ENCODE data around the gene KCNG1.

The KCNG1 gene

GRCh38 chr20:50995506-50995905 lies 27.4 kb downstream of the KCNG1 start:
- POLR2A ChIA-PET = interaction anchor here (0.7 kb wide), 2 partner anchors 70 to 201 kb away, joined by 4 to 9 read pairs; no protein-coding TSS in a partner anchor
- Histone ChIP-seq H3K36me3 (ENCODE audit: control insufficient read depth in 2 of 2, insufficient read depth in 1 of 2, low read length in 2 of 2) (no peaks in the 10 kb centered on the region), H3K4me3 (ENCODE audit: low read depth, low read length) (no peak overlapping the region), H3K9me3 (ENCODE audit: control insufficient read depth, insufficient read depth, low read depth, low read length) (no peaks in the 10 kb centered on the region), H3K27ac (ENCODE audit: extremely low read depth, low read depth, low read length) (no peak overlapping the region), H3K4me1 (ENCODE audit: control insufficient read depth, insufficient read depth, low read length) (no peaks in the 10 kb centered on the region)
- CTCF ChIA-PET = interaction anchor here (0.7 to 3.0 kb wide), 6 partner anchors 7 to 727 kb away, joined by 3 to 18 read pairs (median 6); no protein-coding TSS in a partner anchor
- TF ChIP-seq ZNF423 (tag by site-specific recombination; IDR thresholded peaks at IDR 0.05) = no peak
- no peak for TF ChIP-seq ZNF792 (tag by site-specific recombination; IDR thresholded peaks at IDR 0.05)
- TF ChIP-seq ZBTB17 (tag by site-specific recombination; IDR thresholded peaks at IDR 0.05) = no peak
- no peak for TF ChIP-seq ZNF76 (tag by site-specific recombination; IDR thresholded peaks at IDR 0.05; ENCODE audit: borderline replicate concordance, low read depth)
- no peak for TF ChIP-seq YY1 (tag by site-specific recombination; IDR thresholded peaks at IDR 0.05)
- TF ChIP-seq ZNF157 (tag by site-specific recombination; IDR thresholded peaks at IDR 0.05) = no peak
- no peak for TF ChIP-seq ZBTB21 (tag by site-specific recombination; IDR thresholded peaks at IDR 0.05)
- TF ChIP-seq ZNF600 (tag by site-specific recombination; IDR thresholded peaks at IDR 0.05) = no peak
- TF ChIP-seq ZNF558 (tag by site-specific recombination; IDR thresholded peaks at IDR 0.05) = no peak
- TF ChIP-seq ZNF202 (tag by site-specific recombination; IDR thresholded peaks at IDR 0.05; ENCODE audit: borderline replicate concordance) = no peak
- TF ChIP-seq ZNF184 (tag by site-specific recombination; IDR thresholded peaks at IDR 0.05) = no peak
- no peak for TF ChIP-seq ZSCAN18 (tag by site-specific recombination; IDR thresholded peaks at IDR 0.05)
- TF ChIP-seq ZNF23 (tag by site-specific recombination; IDR thresholded peaks at IDR 0.05; ENCODE audit: borderline replicate concordance) = no peak

- Histone ChIP-seq H3K27ac (ENCODE audit: extremely low read depth, low read depth, low read length) (no peak overlapping the region), H3K4me3 (ENCODE audit: low read depth, low read length) (no peak overlapping the region), H3K9me3 (ENCODE audit: control insufficient read depth, insufficient read depth, low read depth, low read length) (no peaks in the 10 kb centered on the region), H3K4me1 (ENCODE audit: control insufficient read depth, insufficient read depth, low read length) (no peaks in the 10 kb centered on the region), H3K36me3 (ENCODE audit: control insufficient read depth in 2 of 2, insufficient read depth in 1 of 2, low read length in 2 of 2) (no peaks in the 10 kb centered on the region)
- TF ChIP-seq ZNF26 (tag by site-specific recombination; IDR thresholded peaks at IDR 0.05) = no peak
- no peak for TF ChIP-seq ZBTB8A (tag by site-specific recombination; IDR thresholded peaks at IDR 0.05)
- no peak for TF ChIP-seq ZNF776 (tag by site-specific recombination; IDR thresholded peaks at IDR 0.05; ENCODE audit: borderline replicate concordance)
- TF ChIP-seq BCL11A (tag by site-specific recombination; IDR thresholded peaks at IDR 0.05; ENCODE audit: low read depth) = no peak
- TF ChIP-seq ZNF623 (tag by site-specific recombination; IDR thresholded peaks at IDR 0.05) = no peak
- TF ChIP-seq ZBTB10 (tag by site-specific recombination; IDR thresholded peaks at IDR 0.05) = no peak
- no peak for TF ChIP-seq ZNF585B (tag by site-specific recombination; IDR thresholded peaks at IDR 0.05)
- no peak for TF ChIP-seq ZNF366 (tag by site-specific recombination; conservative IDR thresholded peaks at IDR 0.05)
- no peak for TF ChIP-seq ZNF292 (tag by site-specific recombination; IDR thresholded peaks at IDR 0.05; ENCODE audit: borderline replicate concordance, low read depth)
- no peak for TF ChIP-seq ZNF266 (tag by site-specific recombination; IDR thresholded peaks at IDR 0.05; ENCODE audit: low read depth)
- TF ChIP-seq ZNF664 (tag by site-specific recombination; IDR thresholded peaks at IDR 0.05) = no peak
- no peak for TF ChIP-seq BCL11B (tag by site-specific recombination; IDR thresholded peaks at IDR 0.05; ENCODE audit: low read depth)
- no peak for TF ChIP-seq ZNF513 (tag by site-specific recombination; IDR thresholded peaks at IDR 0.05)
- no peak for TF ChIP-seq ZNF248 (tag by site-specific recombination; IDR thresholded peaks at IDR 0.05)
- no peak for TF ChIP-seq KLF16 (tag by site-specific recombination; IDR thresholded peaks at IDR 0.05)
- no peak for TF ChIP-seq ZNF416 (tag by site-specific recombination; IDR thresholded peaks at IDR 0.05)
- ChIA-PET CTCF (interaction anchor here (0.6 to 10.1 kb wide), 12 partner anchors 10 to 609 kb away, joined by 3 to 243 read pairs (median 4); no protein-coding TSS in a partner anchor), POLR2A (no interaction called here)
Measured at GRCh38 chr20:50993876-50994275, 29.0 kb downstream of the KCNG1 start.
